Hepatocyte (in vitro differentiated cells): Measurements from ENCODE around the gene KBTBD8.

ENCODE experiments used
- EZH2 ChIP-seq: fragments of 200-600 bp; sonication (generic); IDR thresholded peaks from 2 replicates; pipeline ENCODE4 v1.6.1; 2016; ENCODE audit warnings: antibody characterized with exemption, mild to moderate bottlenecking, borderline replicate concordance
- TF ChIP-seq, protein P1 (sequence below): fragments of 200-600 bp; sonication (generic); IDR thresholded peaks from 2 replicates; pipeline ENCODE4 v1.5.1; 2016; ENCODE audit warnings: antibody characterized with exemption, mild to moderate bottlenecking; ENCODE audit not compliant: poor library complexity

DNA sequence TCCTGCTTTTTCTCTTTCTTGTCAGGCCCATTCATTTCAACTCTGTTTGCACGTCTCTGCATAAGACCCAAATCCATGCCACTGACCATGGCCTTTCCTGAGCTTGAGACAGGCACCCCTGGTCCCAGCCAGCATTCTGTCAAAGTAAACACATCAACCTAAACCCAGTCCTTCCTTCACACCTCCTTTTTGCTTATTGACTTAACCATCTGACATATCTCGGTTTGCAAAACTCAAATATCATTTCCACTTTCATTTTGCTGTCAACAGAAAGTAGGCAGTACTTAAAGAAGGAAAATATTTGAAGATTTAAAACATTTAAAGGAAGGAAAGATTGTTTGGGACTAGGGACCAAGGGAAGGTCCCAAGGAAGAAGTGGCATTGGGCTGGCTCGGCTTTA lies 48.2 kb upstream of the KBTBD8 start:
- TF ChIP-seq EZH2 = no peak
- TF ChIP-seq, protein P1, sequence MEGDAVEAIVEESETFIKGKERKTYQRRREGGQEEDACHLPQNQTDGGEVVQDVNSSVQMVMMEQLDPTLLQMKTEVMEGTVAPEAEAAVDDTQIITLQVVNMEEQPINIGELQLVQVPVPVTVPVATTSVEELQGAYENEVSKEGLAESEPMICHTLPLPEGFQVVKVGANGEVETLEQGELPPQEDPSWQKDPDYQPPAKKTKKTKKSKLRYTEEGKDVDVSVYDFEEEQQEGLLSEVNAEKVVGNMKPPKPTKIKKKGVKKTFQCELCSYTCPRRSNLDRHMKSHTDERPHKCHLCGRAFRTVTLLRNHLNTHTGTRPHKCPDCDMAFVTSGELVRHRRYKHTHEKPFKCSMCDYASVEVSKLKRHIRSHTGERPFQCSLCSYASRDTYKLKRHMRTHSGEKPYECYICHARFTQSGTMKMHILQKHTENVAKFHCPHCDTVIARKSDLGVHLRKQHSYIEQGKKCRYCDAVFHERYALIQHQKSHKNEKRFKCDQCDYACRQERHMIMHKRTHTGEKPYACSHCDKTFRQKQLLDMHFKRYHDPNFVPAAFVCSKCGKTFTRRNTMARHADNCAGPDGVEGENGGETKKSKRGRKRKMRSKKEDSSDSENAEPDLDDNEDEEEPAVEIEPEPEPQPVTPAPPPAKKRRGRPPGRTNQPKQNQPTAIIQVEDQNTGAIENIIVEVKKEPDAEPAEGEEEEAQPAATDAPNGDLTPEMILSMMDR = no peak
